Activated B cell treated with CpG ODN at 0.5 μM for 24 hours (primary cell): ENCODE data around the gene THBS2. TPM values are rescaled to one million over a fixed set of nuclear protein-coding genes. Genes with fewer than 3 reads are reported as not detected.
"Not testable (repeated sequence)": the region's sequence is repeated elsewhere in the genome, so short reads cannot be mapped to it uniquely, and the experiment has no call there.

Experiments used
- ATAC-seq: fragments of 200-7000 bp; cut with Tn5 transposase; one replicate; pipeline ENCODE4 v1.10.0; 2021; ENCODE audit warnings: low read depth, mild to moderate bottlenecking, moderate library complexity
- CTCF ChIA-PET: fragments of 350-600 bp; sonication (Branson Sonifier 250); formaldehyde crosslinking; loops from one replicate; lab custom pipeline; 2021; ENCODE audit warnings: antibody characterized with exemption; lab: Charles Lee
- POLR2A ChIA-PET: fragments of 350-600 bp; sonication (Branson Sonifier 250); formaldehyde crosslinking; loops from one replicate; lab custom pipeline; 2021; ENCODE audit warnings: antibody characterized with exemption; lab: Charles Lee
- DNase-seq: peaks from one replicate; pipeline ENCODE4 v3.0.0; 2022
- H3K27ac Mint-ChIP-seq: one replicate; pipeline ENCODE4 v1.8.0; 2020; ENCODE audit warnings: mixed read lengths
- H3K27me3 Mint-ChIP-seq: one replicate; pipeline ENCODE4 v1.8.0; 2021; ENCODE audit warnings: mixed read lengths
- H3K36me3 Mint-ChIP-seq: one replicate; pipeline ENCODE4 v1.8.0; 2021; ENCODE audit warnings: low read depth, mixed read lengths
- H3K4me1 Mint-ChIP-seq: one replicate; pipeline ENCODE4 v1.8.0; 2021; ENCODE audit warnings: mixed read lengths
- H3K4me3 Mint-ChIP-seq: one replicate; pipeline ENCODE4 v1.8.0; 2020; ENCODE audit warnings: mild to moderate bottlenecking, mixed read lengths
- H3K9me3 Mint-ChIP-seq: one replicate; pipeline ENCODE4 v1.8.0; 2020; ENCODE audit warnings: mixed read lengths
- intact Hi-C: fragments of 100-400 bp; cut with micrococcal nuclease; formaldehyde crosslinking; loops from one replicate; pipeline ENCODE4 v1.15.1; 2024
- total RNA-seq: library from RNA; stranded (reverse); gene quantifications from 2 replicates; pipeline ENCODE4 v1.2.3, GENCODE V29; 2022
- TF ChIP-seq, protein P1 (sequence below): fragments of 200-600 bp; IDR thresholded peaks from one replicate; pipeline ENCODE4 v1.8.0; 2022; ENCODE audit warnings: antibody characterized with exemption, mild to moderate bottlenecking

The THBS2 gene
- total RNA-seq, 1 donor from 2014 or later: not detected

DNA sequence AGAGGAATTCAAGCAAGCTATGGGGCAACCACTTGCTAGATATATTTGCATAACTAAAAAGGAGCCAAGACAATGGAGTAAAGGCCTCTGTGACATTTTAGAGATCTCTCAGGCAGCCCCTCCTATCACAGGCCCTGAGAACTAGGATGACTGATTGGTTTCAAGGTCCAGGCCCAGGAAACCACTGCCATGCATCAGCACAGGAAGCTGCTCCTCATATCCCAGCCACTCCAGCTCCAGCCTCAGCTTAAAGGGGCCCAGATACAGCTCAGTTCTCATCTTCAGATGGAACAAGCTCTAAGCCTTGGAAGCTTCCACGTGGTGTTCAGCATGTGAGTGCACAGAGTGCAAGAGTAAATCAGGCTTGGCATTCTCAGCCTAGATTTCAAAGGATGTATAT is 21.1 kb upstream of the THBS2 start:
- H3K27me3 Mint-ChIP-seq: peaks cover 5% of the 10 kb centered on the region
- no peaks in the 10 kb centered on the region for H3K9me3 Mint-ChIP-seq
- ChIA-PET POLR2A (no interaction called here), CTCF (no interaction called here)
- no peak for DNase-seq
- intact Hi-C loops: no loop called here
- no peak for ATAC-seq
- H3K4me3 Mint-ChIP-seq: no peak overlapping the region
- TF ChIP-seq, protein P1, sequence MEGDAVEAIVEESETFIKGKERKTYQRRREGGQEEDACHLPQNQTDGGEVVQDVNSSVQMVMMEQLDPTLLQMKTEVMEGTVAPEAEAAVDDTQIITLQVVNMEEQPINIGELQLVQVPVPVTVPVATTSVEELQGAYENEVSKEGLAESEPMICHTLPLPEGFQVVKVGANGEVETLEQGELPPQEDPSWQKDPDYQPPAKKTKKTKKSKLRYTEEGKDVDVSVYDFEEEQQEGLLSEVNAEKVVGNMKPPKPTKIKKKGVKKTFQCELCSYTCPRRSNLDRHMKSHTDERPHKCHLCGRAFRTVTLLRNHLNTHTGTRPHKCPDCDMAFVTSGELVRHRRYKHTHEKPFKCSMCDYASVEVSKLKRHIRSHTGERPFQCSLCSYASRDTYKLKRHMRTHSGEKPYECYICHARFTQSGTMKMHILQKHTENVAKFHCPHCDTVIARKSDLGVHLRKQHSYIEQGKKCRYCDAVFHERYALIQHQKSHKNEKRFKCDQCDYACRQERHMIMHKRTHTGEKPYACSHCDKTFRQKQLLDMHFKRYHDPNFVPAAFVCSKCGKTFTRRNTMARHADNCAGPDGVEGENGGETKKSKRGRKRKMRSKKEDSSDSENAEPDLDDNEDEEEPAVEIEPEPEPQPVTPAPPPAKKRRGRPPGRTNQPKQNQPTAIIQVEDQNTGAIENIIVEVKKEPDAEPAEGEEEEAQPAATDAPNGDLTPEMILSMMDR: no peak
- H3K27ac Mint-ChIP-seq: no peak overlapping the region
- H3K4me1 Mint-ChIP-seq: no peaks in the 10 kb centered on the region
- no peaks in the 10 kb centered on the region for H3K36me3 Mint-ChIP-seq

DNA sequence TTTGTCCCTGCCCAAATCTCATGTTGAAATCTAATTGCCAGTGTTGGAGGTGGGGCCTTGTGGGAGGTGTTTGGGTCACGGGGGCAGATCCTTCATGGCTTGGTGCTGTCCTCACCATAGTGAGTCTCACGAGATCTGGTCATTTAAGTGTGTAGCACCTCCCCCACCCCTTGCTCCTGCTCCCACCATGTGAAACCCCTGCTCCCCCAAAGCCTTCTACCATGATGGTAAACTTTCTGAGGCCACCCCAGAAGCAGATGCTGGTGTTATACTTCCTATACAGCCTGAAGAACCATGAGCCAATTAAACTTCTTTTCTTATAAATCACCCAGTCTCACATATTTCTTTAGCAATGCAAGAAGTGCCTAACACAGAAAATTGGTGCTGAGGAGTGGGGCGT is 19.9 kb upstream of the THBS2 start:
- peaks cover 7% of the 10 kb centered on the region for H3K27me3 Mint-ChIP-seq
- ChIA-PET CTCF (no interaction called here), POLR2A (no interaction called here)
- TF ChIP-seq, protein P1: no peak
- ATAC-seq: no peak
- no peaks in the 10 kb centered on the region for H3K9me3 Mint-ChIP-seq
- intact Hi-C loops: no loop called here
- H3K36me3 Mint-ChIP-seq: no peaks in the 10 kb centered on the region
- no peaks in the 10 kb centered on the region for H3K4me1 Mint-ChIP-seq
- H3K27ac Mint-ChIP-seq: no peak overlapping the region
- no peak for DNase-seq
- no peak overlapping the region for H3K4me3 Mint-ChIP-seq

DNA sequence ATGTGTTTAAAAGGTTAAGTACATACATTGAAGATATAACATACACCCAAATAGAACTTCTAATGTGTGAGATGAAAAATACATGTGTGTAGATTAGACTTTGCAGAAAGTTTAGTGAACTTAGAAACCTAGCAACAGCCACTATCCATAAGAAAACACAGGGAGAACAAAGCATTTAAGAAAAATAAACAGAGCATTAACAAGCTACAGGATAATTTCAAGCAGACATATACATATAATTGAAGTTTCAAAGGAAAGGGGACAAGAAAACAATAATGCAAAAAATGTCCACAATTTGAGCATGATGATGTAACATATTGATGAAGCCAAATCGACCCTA is 18.2 kb upstream of the THBS2 start:
- H3K9me3 Mint-ChIP-seq: no peaks in the 10 kb centered on the region
- ATAC-seq (no peak), DNase-seq (no peak)
- no peak overlapping the region for H3K27ac Mint-ChIP-seq
- TF ChIP-seq, protein P1: no peak
- ChIA-PET POLR2A (no interaction called here), CTCF (no interaction called here)
- intact Hi-C loops: no loop called here
- no peaks in the 10 kb centered on the region for H3K4me1 Mint-ChIP-seq
- no peaks in the 10 kb centered on the region for H3K36me3 Mint-ChIP-seq
- H3K27me3 Mint-ChIP-seq: peaks cover 7% of the 10 kb centered on the region
- no peak overlapping the region for H3K4me3 Mint-ChIP-seq

DNA sequence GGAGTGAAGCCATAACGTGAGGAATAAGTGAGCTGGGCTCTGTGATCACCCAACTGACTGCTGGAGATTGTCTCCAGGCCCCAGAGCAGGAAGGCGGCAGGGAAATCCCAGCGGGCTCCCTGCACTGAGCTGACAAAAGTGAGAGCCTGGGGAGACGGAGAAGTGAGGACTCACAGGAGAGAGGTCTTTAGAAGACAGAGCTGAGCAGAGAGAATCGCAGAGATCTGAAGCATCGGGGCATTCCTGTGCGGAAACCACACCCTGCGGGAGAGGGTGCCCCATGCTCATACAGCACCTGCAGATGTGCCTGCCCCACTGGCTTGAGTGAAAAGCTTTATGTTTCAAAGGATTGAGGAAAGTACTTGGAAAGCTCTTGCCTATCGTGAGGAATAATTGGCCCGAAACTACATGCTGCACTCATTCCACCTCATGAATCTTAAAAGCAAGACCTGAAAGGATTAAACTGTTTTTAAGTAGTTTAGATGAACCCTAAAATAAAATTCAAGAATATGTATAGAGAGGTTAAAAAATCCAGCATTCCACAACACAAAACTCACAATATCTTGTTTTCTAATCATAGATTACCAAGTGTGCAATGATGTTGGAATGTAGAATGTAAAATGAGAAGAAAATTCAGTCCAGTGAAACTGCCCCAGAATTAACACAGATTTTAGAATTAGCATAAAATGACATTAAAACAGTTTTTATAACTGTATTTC is 17.7 kb upstream of the THBS2 start:
- TF ChIP-seq, protein P1: no peak
- Mint-ChIP-seq H3K4me3 (no peak overlapping the region), H3K36me3 (no peaks in the 10 kb centered on the region), H3K27me3 (peaks cover 7% of the 10 kb centered on the region), H3K9me3 (no peaks in the 10 kb centered on the region), H3K27ac (no peak overlapping the region), H3K4me1 (no peaks in the 10 kb centered on the region)
- DNase-seq (no peak), ATAC-seq (no peak)
- intact Hi-C loops: no loop called here
- CTCF ChIA-PET: no interaction called here
- POLR2A ChIA-PET: no interaction called here

DNA sequence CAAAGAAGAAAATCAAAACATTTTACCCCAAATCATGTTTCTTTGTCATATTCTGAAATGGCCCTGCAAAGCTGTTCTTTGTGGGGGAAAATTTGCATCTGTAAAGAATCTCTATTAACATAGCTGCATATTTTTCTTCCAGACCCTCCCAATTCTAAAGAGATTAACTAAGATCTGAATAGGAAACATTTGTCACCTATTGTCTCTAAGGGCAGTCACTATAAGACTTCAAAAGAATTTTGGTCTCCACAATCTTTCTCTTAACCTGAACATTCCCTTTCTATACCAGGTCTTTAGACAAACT is 16.4 kb upstream of the THBS2 start:
- DNase-seq, H3K36me3 Mint-ChIP-seq, intact Hi-C loops, POLR2A ChIA-PET, ATAC-seq, H3K27ac Mint-ChIP-seq, CTCF ChIA-PET, H3K4me3 Mint-ChIP-seq, H3K27me3 Mint-ChIP-seq, H3K9me3 Mint-ChIP-seq, H3K4me1 Mint-ChIP-seq: not testable (repeated sequence)
